ENCODE measurements around the gene ASB6. TPM values are rescaled to one million over a fixed set of nuclear protein-coding genes. Genes with fewer than 3 reads are reported as not detected.

The ASB6 gene
- total RNA-seq, 1 donor: 21.0 TPM

- H3K36me3 ChIP-seq (ENCODE audit: insufficient read depth, low read length): no peaks in the 10 kb centered on the region
- H4K20me1 ChIP-seq (ENCODE audit: insufficient read depth, low read length): no peaks in the 10 kb centered on the region
- H3K27me3 ChIP-seq (ENCODE audit: insufficient read depth, low read length): no peaks in the 10 kb centered on the region
- no peak for DNase-seq (ENCODE audit: insufficient read length, low spot score, missing footprints)
- H2AFZ ChIP-seq (ENCODE audit: low read length): no peak overlapping the region
- no peaks in the 10 kb centered on the region for H3K79me2 ChIP-seq (ENCODE audit: insufficient read depth, low read length)
- H3K9me3 ChIP-seq (ENCODE audit: low read depth, low read length): no peaks in the 10 kb centered on the region
- no peak overlapping the region for H3K4me2 ChIP-seq (ENCODE audit: insufficient read depth, low read length)
- no peak for TF ChIP-seq CTCF (IDR thresholded peaks at IDR 0.05; ENCODE audit: extremely low read depth, low read depth, low read length)
- no peak overlapping the region for H3K4me3 ChIP-seq (ENCODE audit: insufficient read depth, low read length)
- H3K27ac ChIP-seq (ENCODE audit: low read depth, low read length): no peak overlapping the region
- peaks cover 16% of the 10 kb centered on the region for H3K4me1 ChIP-seq (ENCODE audit: insufficient read depth, low read length)
Observed at GRCh38 chr9:129649726-129650679, 8.1 kb upstream of the ASB6 start.

- H3K36me3 ChIP-seq (ENCODE audit: insufficient read depth, low read length): no peaks in the 10 kb centered on the region
- no peaks in the 10 kb centered on the region for H3K79me2 ChIP-seq (ENCODE audit: insufficient read depth, low read length)
- no peak overlapping the region for H3K4me3 ChIP-seq (ENCODE audit: insufficient read depth, low read length)
- DNase-seq (ENCODE audit: insufficient read length, low spot score, missing footprints): no peak
- H4K20me1 ChIP-seq (ENCODE audit: insufficient read depth, low read length): no peaks in the 10 kb centered on the region
- no peaks in the 10 kb centered on the region for H3K9me3 ChIP-seq (ENCODE audit: low read depth, low read length)
- H2AFZ ChIP-seq (ENCODE audit: low read length): no peak overlapping the region
- TF ChIP-seq CTCF (IDR thresholded peaks at IDR 0.05; ENCODE audit: extremely low read depth, low read depth, low read length): no peak
- H3K4me1 ChIP-seq (ENCODE audit: insufficient read depth, low read length): peaks cover 16% of the 10 kb centered on the region
- H3K4me2 ChIP-seq (ENCODE audit: insufficient read depth, low read length): peak overlapping the region; percentile 43
- H3K27ac ChIP-seq (ENCODE audit: low read depth, low read length): no peak overlapping the region
- no peaks in the 10 kb centered on the region for H3K27me3 ChIP-seq (ENCODE audit: insufficient read depth, low read length)
Observed at GRCh38 chr9:129648764-129649115, 6.8 kb upstream of the ASB6 start.

DNA sequence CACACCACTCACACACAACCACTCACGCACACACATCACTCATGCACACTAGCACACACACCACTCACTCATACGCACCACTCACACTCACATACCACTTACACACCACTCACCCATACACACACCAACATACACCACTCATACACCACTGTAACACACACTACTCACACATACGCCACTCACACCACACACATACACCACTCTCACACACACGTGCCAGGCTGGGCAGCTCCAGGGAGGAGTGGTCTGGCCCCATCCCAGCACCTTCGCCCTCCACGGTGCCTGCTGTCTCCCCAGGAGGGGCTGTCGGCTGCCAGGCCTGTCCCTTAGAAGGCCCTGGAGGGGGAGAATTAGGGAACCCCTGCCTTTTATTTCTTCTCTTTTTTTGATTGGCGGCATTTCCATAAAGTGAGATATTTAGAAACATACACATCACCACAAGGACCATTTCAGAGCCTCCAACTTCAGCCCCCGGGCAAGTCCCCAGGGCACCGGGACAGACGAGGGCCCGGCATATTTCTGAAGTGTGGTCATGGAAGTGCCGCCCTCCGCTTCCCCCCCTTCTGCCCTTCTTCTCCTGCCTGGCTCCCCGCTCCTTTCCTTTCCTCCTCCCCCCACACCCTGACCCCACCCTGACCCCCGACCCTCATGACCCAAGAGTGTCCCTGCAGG lies 6.3 kb upstream of the ASB6 start:
- no peak overlapping the region for H3K4me3 ChIP-seq (ENCODE audit: insufficient read depth, low read length)
- H3K9me3 ChIP-seq (ENCODE audit: low read depth, low read length): no peaks in the 10 kb centered on the region
- no peaks in the 10 kb centered on the region for H4K20me1 ChIP-seq (ENCODE audit: insufficient read depth, low read length)
- peak overlapping the region; percentile 81 for H2AFZ ChIP-seq (ENCODE audit: low read length)
- H3K36me3 ChIP-seq (ENCODE audit: insufficient read depth, low read length): no peaks in the 10 kb centered on the region
- H3K4me1 ChIP-seq (ENCODE audit: insufficient read depth, low read length): peaks cover 16% of the 10 kb centered on the region
- H3K4me2 ChIP-seq (ENCODE audit: insufficient read depth, low read length): peak overlapping the region; percentile 43
- no peaks in the 10 kb centered on the region for H3K79me2 ChIP-seq (ENCODE audit: insufficient read depth, low read length)
- TF ChIP-seq CTCF (IDR thresholded peaks at IDR 0.05; ENCODE audit: extremely low read depth, low read depth, low read length): no peak
- peak; percentile 86 for DNase-seq (ENCODE audit: insufficient read length, low spot score, missing footprints)
- no peak overlapping the region for H3K27ac ChIP-seq (ENCODE audit: low read depth, low read length)
- no peaks in the 10 kb centered on the region for H3K27me3 ChIP-seq (ENCODE audit: insufficient read depth, low read length)

DNA sequence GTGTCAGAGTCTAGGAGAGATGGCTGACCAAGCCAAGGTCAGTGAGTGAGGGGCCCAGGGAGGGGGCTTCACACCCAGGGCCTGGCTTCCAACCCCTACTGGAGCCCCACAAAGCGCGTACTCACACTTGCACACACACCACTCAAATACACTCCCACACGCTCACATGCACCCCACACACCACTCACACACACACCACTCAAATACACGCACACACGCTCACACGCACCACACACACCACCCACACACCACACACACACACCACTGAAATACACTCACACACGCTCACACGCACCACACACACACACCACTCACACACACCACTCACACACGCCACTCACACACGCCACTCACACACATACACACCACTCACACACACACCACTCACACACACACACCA lies 5.7 kb upstream of the ASB6 start:
- no peak overlapping the region for H3K4me2 ChIP-seq (ENCODE audit: insufficient read depth, low read length)
- H3K9me3 ChIP-seq (ENCODE audit: low read depth, low read length): no peaks in the 10 kb centered on the region
- H3K36me3 ChIP-seq (ENCODE audit: insufficient read depth, low read length): no peaks in the 10 kb centered on the region
- H2AFZ ChIP-seq (ENCODE audit: low read length): no peak overlapping the region
- no peak for TF ChIP-seq CTCF (IDR thresholded peaks at IDR 0.05; ENCODE audit: extremely low read depth, low read depth, low read length)
- H3K4me1 ChIP-seq (ENCODE audit: insufficient read depth, low read length): peaks cover 16% of the 10 kb centered on the region
- no peaks in the 10 kb centered on the region for H4K20me1 ChIP-seq (ENCODE audit: insufficient read depth, low read length)
- H3K79me2 ChIP-seq (ENCODE audit: insufficient read depth, low read length): no peaks in the 10 kb centered on the region
- no peak overlapping the region for H3K27ac ChIP-seq (ENCODE audit: low read depth, low read length)
- no peak for DNase-seq (ENCODE audit: insufficient read length, low spot score, missing footprints)
- H3K27me3 ChIP-seq (ENCODE audit: insufficient read depth, low read length): no peaks in the 10 kb centered on the region
- H3K4me3 ChIP-seq (ENCODE audit: insufficient read depth, low read length): no peak overlapping the region

Data from osteoblast (primary cell).